NCI-H1092 treated with DMSO at 0.1 percent for 48 hours (cell line): ENCODE measurements around the gene TMEM255B.
"Not testable (repeated sequence)": the region's sequence is repeated elsewhere in the genome, so short reads cannot be mapped to it uniquely, and the experiment has no call there.

Source experiments
- DNase-seq: peaks from one replicate; lab custom pipeline; 2025; lab: John Stamatoyannopoulos, UW

TMEM255B gene

GRCh38 chr13:113758651-113759524 is at the start of gene TMEM255B:
Gene TMEM255B (plus strand): TSS chr13:113759226. CDS start chr13:113759270, 44 bp downstream.
- peak; percentile 73 for DNase-seq

DNA sequence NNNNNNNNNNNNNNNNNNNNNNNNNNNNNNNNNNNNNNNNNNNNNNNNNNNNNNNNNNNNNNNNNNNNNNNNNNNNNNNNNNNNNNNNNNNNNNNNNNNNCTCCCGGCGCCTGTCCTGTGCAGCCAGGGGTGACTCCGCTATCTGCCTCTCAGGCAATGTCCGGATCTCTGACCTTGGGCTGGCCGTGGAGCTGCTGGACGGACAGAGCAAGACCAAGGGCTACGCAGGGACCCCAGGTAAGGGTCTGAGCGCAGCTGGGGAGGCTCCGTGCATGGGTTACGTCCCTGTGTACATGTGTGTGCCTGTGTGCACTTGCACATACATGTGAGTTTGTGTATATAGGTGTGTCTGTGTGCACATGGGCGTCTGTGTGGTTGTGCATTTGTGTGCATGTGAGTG is 36.1 kb upstream of the TMEM255B start:
- no peak for DNase-seq

DNA sequence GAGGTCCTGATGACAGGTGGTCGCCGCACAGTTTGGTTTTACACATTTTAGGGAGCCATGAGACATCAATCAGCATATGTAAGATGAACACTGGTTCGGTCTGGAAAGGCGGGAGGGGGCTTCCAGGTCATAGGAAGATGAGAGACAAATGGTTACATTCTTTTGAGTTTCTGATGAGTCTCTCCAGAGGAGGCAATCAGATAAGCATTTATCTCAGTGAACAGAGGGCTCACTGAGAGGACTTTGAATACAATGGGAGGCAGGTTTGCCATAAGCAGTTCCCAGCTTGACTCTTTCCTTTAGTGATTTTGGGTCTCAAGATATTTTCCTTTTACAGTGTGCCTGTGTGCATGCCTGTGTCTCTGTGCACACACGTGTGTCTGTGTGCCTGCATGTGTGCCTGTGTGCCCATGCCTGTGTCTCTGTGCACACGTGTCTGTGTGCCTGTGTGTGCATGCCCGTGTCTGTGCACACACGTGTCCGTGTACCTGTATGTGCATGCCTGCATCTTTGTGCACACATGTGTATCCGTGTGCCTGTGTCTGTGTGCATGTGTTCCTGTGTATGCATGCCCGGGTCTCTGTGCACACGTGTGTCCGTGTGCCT is 35.5 kb upstream of the TMEM255B start:
- no peak for DNase-seq

GRCh38 chr13:113724016-113724758 is 34.8 kb upstream of the TMEM255B start:
- no peak for DNase-seq

- DNase-seq: peak; percentile 86
Measured at GRCh38 chr13:113724780-113725315, 34.2 kb upstream of the TMEM255B start.

DNA sequence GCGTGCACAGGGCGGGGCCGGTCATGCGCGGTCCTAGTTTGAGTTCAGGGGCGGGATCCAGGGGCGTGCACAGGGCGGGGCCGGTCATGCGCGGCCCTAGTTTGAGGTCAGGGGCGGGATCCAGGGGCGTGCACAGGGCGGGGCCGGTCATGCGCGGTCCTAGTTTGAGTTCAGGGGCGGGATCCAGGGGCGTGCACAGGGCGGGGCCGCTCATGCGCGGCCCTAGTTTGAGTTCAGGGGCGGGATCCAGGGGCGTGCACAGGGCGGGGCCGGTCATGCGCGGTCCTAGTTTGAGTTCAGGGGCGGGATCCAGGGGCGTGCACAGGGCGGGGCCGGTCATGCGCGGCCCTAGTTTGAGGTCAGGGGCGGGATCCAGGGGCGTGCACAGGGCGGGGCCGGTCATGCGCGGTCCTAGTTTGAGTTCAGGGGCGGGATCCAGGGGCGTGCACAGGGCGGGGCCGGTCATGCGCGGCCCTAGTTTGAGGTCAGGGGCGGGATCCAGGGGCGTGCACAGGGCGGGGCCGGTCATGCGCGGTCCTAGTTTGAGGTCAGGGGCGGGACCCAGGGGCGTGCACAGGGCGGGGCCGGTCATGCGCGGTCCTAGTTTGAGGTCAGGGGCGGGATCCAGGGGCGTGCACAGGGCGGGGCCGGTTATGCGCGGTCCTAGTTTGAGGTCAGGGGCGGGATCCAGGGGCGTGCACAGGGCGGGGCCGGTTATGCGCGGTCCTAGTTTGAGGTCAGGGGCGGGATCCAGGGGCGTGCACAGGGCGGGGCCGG is 33.5 kb upstream of the TMEM255B start:
- not testable (repeated sequence) for DNase-seq

GRCh38 chr13:113726106-113726821 is 32.8 kb upstream of the TMEM255B start:
- peak; percentile 68 for DNase-seq

GRCh38 chr13:113726961-113727411 is 32.0 kb upstream of the TMEM255B start:
- DNase-seq: no peak

- DNase-seq: no peak
Measured at GRCh38 chr13:113728571-113729054, 30.4 kb upstream of the TMEM255B start.

DNA sequence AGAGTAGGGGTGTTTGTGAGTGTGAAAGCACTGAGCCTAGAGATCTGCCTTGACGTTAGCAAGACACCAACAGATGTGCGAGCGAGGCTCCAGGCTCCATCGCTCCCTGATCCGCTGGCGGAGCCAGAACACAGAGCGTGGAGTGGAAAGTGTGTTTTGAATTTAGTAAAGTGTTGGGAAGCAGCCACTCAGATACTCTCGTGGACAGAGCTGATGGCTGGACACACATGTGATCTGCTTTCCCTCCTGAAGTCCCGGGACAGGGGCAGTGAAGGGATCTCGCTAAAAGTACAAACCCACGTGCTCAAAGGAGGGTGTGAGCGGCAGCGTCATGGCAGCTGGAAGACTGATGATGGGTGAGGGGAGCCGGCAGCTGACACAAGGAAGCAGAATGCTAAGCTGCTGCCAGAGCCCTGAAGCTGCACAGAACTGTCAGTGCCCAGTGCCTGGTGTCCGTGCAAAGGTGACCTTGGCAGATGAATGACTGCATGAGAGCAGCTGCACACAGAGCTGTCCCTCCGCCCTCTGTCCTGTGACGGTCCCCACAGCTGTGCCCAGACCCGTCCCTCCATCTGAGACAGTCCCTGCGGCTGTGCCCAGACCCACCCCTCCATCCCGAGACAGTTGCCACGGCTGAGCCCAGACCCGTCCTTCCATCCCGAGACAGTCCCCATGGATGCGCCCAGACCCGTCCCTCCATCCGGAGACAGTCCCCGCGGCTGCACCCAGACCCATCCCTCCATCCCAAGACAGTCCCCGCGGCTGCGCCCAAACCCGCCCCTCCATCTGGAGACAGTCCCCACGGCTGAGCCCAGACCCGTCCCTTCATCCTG is 29.6 kb upstream of the TMEM255B start:
- DNase-seq: no peak

- DNase-seq: no peak
Measured at GRCh38 chr13:113730258-113730691, 28.8 kb upstream of the TMEM255B start.

GRCh38 chr13:113730831-113731191 is 28.2 kb upstream of the TMEM255B start:
- no peak for DNase-seq

DNA sequence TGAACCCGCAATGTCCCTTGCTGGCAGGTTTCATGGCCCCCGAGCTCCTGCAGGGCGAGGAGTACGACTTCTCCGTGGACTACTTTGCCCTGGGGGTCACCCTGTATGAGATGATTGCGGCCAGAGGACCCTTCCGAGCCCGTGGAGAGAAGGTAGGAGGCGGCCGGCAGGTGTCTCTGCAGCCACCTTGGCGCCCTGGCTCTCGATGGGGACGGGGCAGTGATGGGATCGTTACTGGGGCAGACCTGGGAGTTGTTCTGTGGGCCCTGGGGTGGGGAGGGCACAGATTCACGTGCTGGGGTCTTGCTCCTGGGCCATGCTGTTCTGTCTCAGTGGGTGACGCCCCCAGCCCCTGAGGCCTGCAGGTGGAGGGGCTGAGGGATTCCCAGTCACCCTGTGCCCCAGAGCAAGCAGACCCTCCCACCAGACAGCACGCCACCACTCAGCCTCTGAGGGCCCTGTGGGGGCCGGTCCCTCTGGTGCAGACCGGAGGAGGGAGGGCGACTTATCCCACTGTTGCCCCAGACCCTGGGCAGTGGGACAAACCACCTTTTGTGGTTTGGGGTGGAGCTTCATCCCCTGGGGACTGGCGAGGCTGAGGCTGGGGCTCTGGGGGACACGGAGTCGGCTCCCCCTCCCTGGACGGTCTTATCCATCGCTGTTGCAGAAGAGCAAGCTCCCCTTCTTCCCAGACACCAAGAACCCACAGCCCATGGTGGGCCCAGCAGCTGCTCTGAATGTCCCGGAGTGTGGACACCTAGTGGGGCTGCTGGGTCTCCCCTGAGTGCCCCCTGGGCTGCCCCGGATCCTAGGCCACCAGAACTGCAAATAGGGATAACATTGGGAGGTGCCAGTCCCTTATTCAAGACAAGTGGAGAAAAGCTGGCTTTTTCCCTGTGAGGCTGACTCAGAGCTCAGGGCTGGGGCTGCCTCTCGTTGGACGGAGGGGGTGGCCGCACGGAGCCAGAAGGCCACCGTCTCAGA is 27.5 kb upstream of the TMEM255B start:
- DNase-seq: no peak

DNA sequence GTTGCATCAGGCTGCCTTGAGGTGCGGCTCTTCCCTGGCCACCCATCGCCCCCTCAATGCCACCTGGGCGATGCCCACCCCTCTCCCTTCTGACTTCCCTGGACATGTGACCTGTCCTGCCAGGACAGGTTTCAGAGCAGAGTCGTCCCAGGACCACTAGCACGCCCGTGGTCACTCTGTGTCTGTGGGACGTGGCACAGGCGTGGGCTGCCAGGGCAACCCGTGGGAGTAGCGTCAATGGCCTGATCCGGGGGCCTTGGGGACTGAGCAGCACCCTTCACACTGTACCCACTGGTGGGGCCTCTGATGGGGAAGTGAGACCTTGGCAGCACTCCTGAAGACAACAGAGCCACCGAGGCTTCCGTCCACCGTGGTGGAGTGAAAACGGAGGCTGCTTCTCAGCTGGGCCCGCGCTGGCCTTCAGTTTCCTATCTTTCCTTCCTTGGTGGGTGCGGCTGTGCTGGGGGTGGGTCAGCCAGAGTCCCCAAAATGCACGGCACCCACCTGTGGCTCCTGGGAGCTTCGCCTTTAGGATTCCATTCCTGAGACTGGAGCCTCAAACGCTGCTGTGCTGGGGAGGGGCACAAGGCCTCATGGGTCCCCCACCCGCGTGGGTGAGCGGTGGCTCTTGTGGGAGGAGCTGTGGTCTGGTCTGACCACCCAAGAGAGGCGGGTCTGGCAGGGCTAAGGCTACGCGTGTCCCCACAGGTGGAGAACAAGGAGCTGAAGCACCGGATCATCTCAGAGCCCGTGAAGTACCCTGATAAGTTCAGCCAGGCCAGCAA is 26.7 kb upstream of the TMEM255B start:
- no peak for DNase-seq

DNA sequence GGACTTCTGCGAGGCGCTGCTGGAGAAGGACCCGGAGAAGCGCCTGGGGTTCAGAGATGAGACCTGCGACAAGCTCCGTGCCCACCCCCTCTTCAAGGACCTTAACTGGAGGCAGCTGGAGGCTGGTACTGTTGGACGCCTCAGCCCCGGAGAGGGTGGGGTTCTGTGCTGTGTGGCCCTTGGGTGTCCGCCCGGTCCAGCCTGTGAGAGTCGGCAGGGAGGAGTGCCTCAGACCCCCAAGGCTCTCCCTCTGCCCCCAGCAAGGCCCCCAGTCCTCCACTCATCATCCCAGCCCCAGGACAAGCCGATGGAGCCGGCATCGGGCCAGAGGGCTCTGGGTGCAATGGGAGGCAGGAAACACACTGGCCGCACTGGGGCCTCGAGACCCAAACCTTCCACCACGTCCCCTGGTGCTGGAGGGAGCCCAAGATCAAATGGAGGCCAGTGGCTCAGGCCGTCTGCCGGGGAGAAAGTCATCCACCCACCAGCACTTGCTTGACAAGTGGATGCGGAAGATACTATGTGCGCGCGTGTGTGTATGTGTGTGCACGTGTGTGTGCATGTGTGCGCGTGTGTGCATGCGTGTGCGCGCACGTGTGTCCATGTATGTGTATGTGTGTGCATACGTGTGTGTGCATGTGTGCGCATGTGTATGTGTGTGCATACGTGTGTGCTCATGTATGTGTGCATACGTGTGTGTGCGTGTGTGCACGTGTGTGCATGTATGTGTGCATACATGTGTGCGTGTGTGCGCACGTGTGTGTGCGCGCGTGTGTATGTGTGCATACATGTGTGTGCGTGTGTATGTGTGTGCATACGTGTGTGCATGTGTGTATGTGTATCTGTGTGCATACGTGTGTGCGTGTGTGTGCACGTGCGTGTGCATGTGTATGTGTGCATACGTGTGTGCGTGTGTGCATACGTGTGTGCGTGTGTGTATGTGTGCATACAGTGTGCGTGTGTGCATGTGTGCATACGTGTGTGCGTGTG is 25.8 kb upstream of the TMEM255B start:
- DNase-seq: no peak

DNA sequence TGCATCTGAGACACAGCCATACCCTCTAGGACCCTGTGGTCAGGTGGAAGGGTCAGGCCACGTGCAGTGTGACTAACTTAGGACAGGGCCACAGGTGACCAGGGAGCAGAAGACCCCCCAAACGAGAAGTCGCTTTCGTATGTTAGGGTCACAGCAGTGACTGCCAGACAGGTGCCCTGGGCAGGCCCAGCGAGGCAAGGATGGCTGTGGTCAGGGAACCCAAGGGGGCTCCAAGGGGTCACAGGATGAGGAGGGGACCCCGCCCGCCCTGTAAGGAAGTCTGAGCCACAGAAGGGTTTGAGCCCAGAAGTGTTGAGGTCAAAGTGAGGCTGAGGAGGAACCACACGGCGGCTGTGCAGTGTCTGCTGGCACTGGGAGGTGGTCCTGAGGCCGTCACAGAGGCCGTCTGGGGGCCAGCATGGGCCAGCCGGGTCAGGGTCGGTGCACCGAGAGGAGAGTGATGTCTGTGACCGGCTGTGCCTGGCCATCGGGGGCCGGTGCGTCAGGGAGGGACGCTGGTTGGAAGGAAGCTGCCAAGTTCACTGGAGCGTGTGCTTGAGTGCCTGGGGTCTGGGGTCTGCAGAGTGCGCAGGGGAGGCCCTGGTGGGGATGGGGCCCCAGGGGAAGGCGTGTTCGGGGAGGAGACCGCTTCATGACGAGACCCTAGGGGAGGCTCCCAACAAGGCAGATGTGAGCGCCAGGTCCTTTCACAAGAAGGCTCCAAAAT is 24.8 kb upstream of the TMEM255B start:
- DNase-seq: no peak
